Bronchial epithelial cell (primary cell): ENCODE results near the gene SIGLEC5. TPM values are rescaled to one million over a fixed set of nuclear protein-coding genes. Genes with fewer than 3 reads are reported as not detected.

ENCODE experiments used
- DNase-seq: peaks from one replicate; pipeline ENCODE4 v3.0.0-alpha.2; 2010; ENCODE audit warnings: low read depth
- FAIRE-seq: peaks from 2 replicates; lab custom pipeline; 2011; peaks lifted over from hg19 to GRCh38; lab: Jason Lieb, UNC
- H3K27me3 ChIP-seq: 2 replicates; pipeline ENCODE4 v1.5.1; 2011; ENCODE audit warnings: low read length; ENCODE audit not compliant: control insufficient read depth, insufficient read depth
- H3K36me3 ChIP-seq: 2 replicates; pipeline ENCODE4 v1.5.1; 2011; ENCODE audit warnings: low read length; ENCODE audit not compliant: control insufficient read depth, insufficient read depth
- H3K4me3 ChIP-seq: 2 replicates; pipeline ENCODE4 v1.5.1; 2011; ENCODE audit warnings: mild to moderate bottlenecking, low read depth, low read length, control low read depth
- total RNA-seq: library from RNA; depleted of rRNA; stranded (reverse); fragments of >200 nt; gene quantifications from 2 replicates; pipeline ENCODE4 v1.2.1, GENCODE V29; 2014
- TF ChIP-seq, protein P1 (sequence below): IDR thresholded peaks from 2 replicates; pipeline ENCODE4 v1.5.1; 2011; ENCODE audit warnings: mild to moderate bottlenecking, moderate library complexity, low read length, control low read depth, inconsistent platforms; ENCODE audit not compliant: insufficient read depth, severe bottlenecking

SIGLEC5 gene
- total RNA-seq, 1 donor from 2014 or later: not detected

DNA sequence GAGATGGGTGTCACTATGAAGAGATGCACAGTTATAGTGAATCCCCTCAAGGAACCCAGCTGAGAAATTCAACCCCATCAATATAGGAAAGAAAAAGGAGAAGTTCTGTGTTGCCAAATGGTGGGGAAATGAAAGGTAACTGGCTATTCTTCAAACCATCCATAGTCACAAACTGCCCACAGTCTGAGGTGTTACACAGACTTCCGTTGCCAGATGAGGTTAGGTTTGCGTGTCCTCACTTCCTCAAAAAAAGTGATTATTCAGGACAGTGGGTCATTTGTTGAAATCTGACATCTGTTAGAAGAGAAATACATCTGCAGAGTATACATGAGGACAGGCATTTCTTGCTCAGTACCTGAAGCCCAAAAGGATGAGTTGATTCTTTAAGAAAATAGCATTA lies 9.0 kb downstream of the SIGLEC5 start:
- FAIRE-seq (no peak), DNase-seq (no peak)
- no peaks in the 10 kb centered on the region for H3K36me3 ChIP-seq
- TF ChIP-seq, protein P1, sequence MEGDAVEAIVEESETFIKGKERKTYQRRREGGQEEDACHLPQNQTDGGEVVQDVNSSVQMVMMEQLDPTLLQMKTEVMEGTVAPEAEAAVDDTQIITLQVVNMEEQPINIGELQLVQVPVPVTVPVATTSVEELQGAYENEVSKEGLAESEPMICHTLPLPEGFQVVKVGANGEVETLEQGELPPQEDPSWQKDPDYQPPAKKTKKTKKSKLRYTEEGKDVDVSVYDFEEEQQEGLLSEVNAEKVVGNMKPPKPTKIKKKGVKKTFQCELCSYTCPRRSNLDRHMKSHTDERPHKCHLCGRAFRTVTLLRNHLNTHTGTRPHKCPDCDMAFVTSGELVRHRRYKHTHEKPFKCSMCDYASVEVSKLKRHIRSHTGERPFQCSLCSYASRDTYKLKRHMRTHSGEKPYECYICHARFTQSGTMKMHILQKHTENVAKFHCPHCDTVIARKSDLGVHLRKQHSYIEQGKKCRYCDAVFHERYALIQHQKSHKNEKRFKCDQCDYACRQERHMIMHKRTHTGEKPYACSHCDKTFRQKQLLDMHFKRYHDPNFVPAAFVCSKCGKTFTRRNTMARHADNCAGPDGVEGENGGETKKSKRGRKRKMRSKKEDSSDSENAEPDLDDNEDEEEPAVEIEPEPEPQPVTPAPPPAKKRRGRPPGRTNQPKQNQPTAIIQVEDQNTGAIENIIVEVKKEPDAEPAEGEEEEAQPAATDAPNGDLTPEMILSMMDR: no peak
- no peaks in the 10 kb centered on the region for H3K27me3 ChIP-seq
- H3K4me3 ChIP-seq: no peak overlapping the region

DNA sequence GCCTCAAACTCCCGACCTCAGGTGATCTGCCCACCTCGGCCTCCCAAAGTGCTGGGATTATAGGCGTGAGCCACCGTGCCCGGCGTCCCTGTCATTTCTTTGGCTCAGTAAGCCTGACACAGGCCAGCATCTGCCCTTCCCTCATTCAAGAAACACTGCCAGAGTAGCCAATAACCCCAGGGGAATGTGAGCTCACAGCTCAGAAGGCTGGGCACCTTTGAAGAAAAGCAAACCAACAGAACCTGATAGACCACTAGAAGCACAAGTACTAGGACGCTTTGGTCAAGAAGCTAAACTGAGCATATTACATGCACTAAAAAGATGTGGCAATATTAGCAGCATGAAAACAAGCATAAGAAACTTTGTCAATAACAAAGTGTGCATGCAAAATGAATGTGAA lies 14.2 kb downstream of the SIGLEC5 start:
- no peak for DNase-seq

DNA sequence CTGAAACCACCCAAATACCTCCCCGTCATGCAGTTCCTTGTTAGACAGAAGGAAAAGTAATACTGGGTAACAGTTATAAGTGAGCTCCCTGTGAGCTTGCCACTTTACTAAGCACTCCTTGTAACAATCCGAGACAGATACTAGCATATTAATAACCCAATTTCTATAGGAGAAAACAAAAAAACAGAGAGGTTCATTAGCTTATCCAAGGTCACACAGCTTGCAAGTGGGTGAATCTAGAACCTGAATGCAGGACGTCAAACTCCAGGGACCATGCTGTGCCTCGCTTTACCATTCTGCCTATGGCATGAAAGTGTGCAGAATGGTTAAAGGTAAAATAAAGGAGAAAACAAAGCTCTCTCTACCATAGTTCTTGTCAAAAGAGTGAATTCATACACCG lies 15.4 kb downstream of the SIGLEC5 start:
- Histone ChIP-seq H3K4me3 (no peak overlapping the region), H3K27me3 (no peaks in the 10 kb centered on the region), H3K36me3 (no peaks in the 10 kb centered on the region)
- no peak for DNase-seq
- FAIRE-seq: no peak
- TF ChIP-seq, protein P1: no peak

More for the DNA sequence above, 14.2 kb downstream of the SIGLEC5 start:
- no peak for FAIRE-seq
- TF ChIP-seq, protein P1: no peak
- Histone ChIP-seq H3K36me3 (no peaks in the 10 kb centered on the region), H3K4me3 (no peak overlapping the region), H3K27me3 (no peaks in the 10 kb centered on the region)

DNA sequence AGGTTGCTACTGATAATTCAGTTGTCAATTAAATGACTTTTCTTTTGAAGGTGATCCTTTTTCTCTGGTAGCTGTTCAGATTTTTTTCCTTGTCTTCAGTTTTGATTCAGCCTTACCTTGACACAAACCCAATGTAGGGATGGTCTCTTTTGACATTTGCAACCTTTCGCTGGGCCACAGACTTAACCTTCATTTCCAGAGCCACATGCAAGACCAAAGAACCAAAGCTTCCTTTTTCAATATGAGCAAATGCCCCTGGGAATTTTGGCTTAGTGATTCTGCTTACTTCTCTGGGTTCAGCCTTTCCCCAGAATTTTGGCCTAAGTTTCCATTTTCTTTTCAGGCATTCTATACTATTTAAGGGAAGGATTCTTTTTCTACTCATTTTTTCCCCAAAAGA lies 19.6 kb downstream of the SIGLEC5 start:
- DNase-seq (no peak), FAIRE-seq (no peak)
- Histone ChIP-seq H3K27me3 (no peaks in the 10 kb centered on the region), H3K36me3 (no peaks in the 10 kb centered on the region), H3K4me3 (no peak overlapping the region)
- TF ChIP-seq, protein P1: no peak

DNA sequence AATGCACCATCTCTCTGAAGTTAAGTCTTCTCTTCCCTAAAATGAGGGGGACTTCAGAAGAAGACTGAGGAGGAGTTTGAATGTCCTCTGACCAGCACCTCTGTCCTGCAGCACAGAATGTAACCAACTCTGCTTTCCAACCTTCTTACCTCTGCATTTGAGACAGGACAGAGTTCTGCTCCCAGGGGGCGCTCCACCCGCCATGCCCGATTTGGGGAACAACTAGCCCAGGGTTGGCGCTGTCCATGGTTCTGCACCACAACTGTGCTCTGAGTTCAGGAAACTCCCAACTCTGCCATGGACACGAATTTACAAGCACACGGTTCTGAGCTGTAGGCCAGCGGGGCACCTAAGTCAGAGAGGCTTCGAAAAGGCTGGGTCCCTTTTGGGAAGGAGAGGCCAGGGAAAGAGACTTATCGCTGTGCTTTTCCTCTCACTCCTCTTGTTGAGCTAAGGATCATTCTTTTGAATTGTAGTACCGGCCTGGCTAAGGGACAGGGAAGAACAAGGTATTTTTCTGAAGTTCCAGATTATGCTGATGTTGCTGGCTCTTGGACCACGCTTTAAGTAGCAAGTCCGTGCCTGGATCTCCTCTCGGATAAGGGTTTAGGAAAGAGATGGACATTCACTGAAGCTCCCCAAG lies 22.2 kb downstream of the SIGLEC5 start:
- no peak for FAIRE-seq
- peak; percentile 49 for DNase-seq
- Histone ChIP-seq H3K36me3 (no peaks in the 10 kb centered on the region), H3K27me3 (no peaks in the 10 kb centered on the region), H3K4me3 (no peak overlapping the region)
- TF ChIP-seq, protein P1: peak; percentile 79

GRCh38 chr19:51607077-51607476 lies 23.1 kb downstream of the SIGLEC5 start:
- TF ChIP-seq, protein P1: no peak
- FAIRE-seq (no peak), DNase-seq (no peak)
- Histone ChIP-seq H3K36me3 (no peaks in the 10 kb centered on the region), H3K27me3 (no peaks in the 10 kb centered on the region), H3K4me3 (no peak overlapping the region)
